K562 (cell line): Measurements from ENCODE around the gene PCBP2. TPM values are rescaled to one million over a fixed set of nuclear protein-coding genes. Genes with fewer than 3 reads are reported as not detected.
A peak's percentile ranks its signal among the peaks of the same experiment; 100 is the strongest.

Experiments used
- ATF2 ChIP-seq: sonication (generic); formaldehyde crosslinking; IDR thresholded peaks from 2 replicates; pipeline ENCODE4 v1.8.1; 2022; ENCODE audit warnings: missing genetic modification reagents
- CEBPB ChIP-seq: fragments of 450-650 bp; IDR thresholded peaks from 2 replicates; pipeline ENCODE4 v1.6.1; 2016; ENCODE audit warnings: missing genetic modification characterization, missing compliant biosample characterization
- ELF2 ChIP-seq: fragments of 250-450 bp; sonication (Bioruptor Pico); IDR thresholded peaks from 2 replicates; pipeline ENCODE4 v1.5.0; 2021; ENCODE audit warnings: mild to moderate bottlenecking
- GTF3C2 ChIP-seq: IDR thresholded peaks from 3 replicates; pipeline ENCODE4 v1.6.1; 2011; ENCODE audit warnings: borderline replicate concordance, mild to moderate bottlenecking, moderate library complexity; ENCODE audit not compliant: insufficient read length; ENCODE audit errors: extremely low read depth
- HMBOX1 ChIP-seq: sonication (generic); IDR thresholded peaks from 2 replicates; pipeline ENCODE4 v1.6.1; 2016
- KDM5B ChIP-seq: fragments of 200-600 bp; sonication (generic); IDR thresholded peaks from 2 replicates; pipeline ENCODE4 v1.6.1; 2012; ENCODE audit warnings: low read depth, mild to moderate bottlenecking, moderate library complexity, low read length, control low read depth, inconsistent platforms; ENCODE audit not compliant: insufficient replicate concordance
- L3MBTL2 ChIP-seq: fragments of 450-650 bp; IDR thresholded peaks from 2 replicates; pipeline ENCODE4 v1.6.1; 2016; ENCODE audit warnings: mild to moderate bottlenecking, moderate library complexity
- MCM3 ChIP-seq: fragments of 450-650 bp; IDR thresholded peaks from 2 replicates; pipeline ENCODE4 v1.6.1; 2016
- MEF2D ChIP-seq: conservative IDR thresholded peaks from 2 replicates; pipeline ENCODE4 v1.6.1; 2016; ENCODE audit warnings: low read depth, missing genetic modification characterization, missing compliant biosample characterization
- MTA1 ChIP-seq: fragments of 450-650 bp; IDR thresholded peaks from 2 replicates; pipeline ENCODE4 v1.6.1; 2017; ENCODE audit warnings: borderline replicate concordance
- NFXL1 ChIP-seq: fragments of 450-650 bp; formaldehyde crosslinking; IDR thresholded peaks from 2 replicates; pipeline ENCODE4 v1.4.0; 2021; ENCODE audit warnings: mild to moderate bottlenecking
- PHF20 ChIP-seq: fragments of 450-650 bp; IDR thresholded peaks from 2 replicates; pipeline ENCODE4 v1.6.1; 2018; ENCODE audit not compliant: partially characterized antibody
- SMC3 ChIP-seq: conservative IDR thresholded peaks from 2 replicates; pipeline ENCODE4 v1.6.1; 2011; ENCODE audit warnings: low read depth, low read length, improper control_type of control experiment; ENCODE audit not compliant: insufficient read depth
- STAT5A ChIP-seq: IDR thresholded peaks from 2 replicates; pipeline ENCODE4 v1.6.1; 2012; ENCODE audit warnings: low read length, inconsistent platforms, borderline replicate concordance
- THRA ChIP-seq: fragments of 450-650 bp; IDR thresholded peaks from 2 replicates; pipeline ENCODE4 v1.6.1; 2017; ENCODE audit warnings: mild to moderate bottlenecking, moderate library complexity
- ZBTB33 ChIP-seq: sonication (generic); formaldehyde crosslinking; IDR thresholded peaks from 2 replicates; pipeline ENCODE4 v1.8.1; 2023; ENCODE audit warnings: mild to moderate bottlenecking, missing genetic modification reagents
- ZNF174 ChIP-seq: fragments of 250-450 bp; sonication (Bioruptor Pico); IDR thresholded peaks from 2 replicates; pipeline ENCODE4 v1.4.0; 2020; ENCODE audit warnings: mild to moderate bottlenecking
- polyA plus RNA-seq, 8 experiments: library from polyadenylated mRNA; depleted of rRNA in 4 of 8; stranded (reverse) in 5 of 8; unstranded in 3 of 8; fragments of >200 nt; fragmentation: Nextera tagmentation in 2 of 8; fragmentation: Illumina TruSeq in 1 of 8; extraction: Ambion mirVana in 2 of 8; extraction: Trizol in 1 of 8; gene quantifications; 2 replicates each; pipeline versions ENCODE4 v1.2.1 to v1.2.3, GENCODE V29; 2011 to 2014; ENCODE audit warnings: inconsistent platforms in 1 of 8, missing spikeins in 1 of 8
- total RNA-seq, 7 experiments: library from RNA; depleted of rRNA in 6 of 7; stranded (reverse); fragments of >200 nt in 6 of 7; fragmentation: Illumina TruSeq in 2 of 7; extraction: Trizol in 2 of 7; gene quantifications; 2 replicates each; pipeline versions ENCODE4 v1.2.1 to v1.2.3, GENCODE V29; 2011 to 2021; ENCODE audit warnings: low replicate concordance in 1 of 7

The PCBP2 gene
- total and polyA plus RNA-seq, 9 of the 15 experiments (the other 6 are each of a cell fraction or from before 2014, with no cell fraction given) = 137 to 831 (median 328) TPM

- TF ChIP-seq THRA (no peak), MEF2D (peak; percentile 74), STAT5A (no peak), GTF3C2 (no peak), NFXL1 (CRISPR knock-in tag) (0 out of 2 replicates have a peak, but pooled peaks have one; percentile 20), ATF2 (CRISPR knock-in tag) (no peak), MCM3 (no peak), ZNF174 (peak; percentile 65; the same call in 1 of the 2 replicates), PHF20 (peak; percentile 90), L3MBTL2 (peak; percentile 94), ELF2 (CRISPR knock-in tag) (peak; percentile 64; the same call in 1 of the 2 replicates), ZBTB33 (CRISPR knock-in tag) (peak; percentile 65; the same call in 1 of the 2 replicates), MTA1 (peak; percentile 96), CEBPB (no peak), SMC3 (0 out of 2 replicates have a peak, but pooled peaks have one; percentile 7), KDM5B (peak; percentile 86), HMBOX1 (no peak; the same call in 1 of the 2 replicates)
Observed at GRCh38 chr12:53500776-53501614, 49.1 kb downstream of the PCBP2 start, which contains the start of gene TARBP2 (continued).
